Stimulated activated naive CD8-positive, alpha-beta T cell treated with anti-CD3 and anti-CD28 coated beads, Interleukin-15, amount 100 ng/mL, for 72 hours (primary cell): ENCODE results near the gene PRRT2.
A peak's percentile ranks its signal among the peaks of the same experiment; 100 is the strongest.

Source experiments
- ATAC-seq: fragments of 150-1000 bp; cut with Tn5 transposase; 2 replicates; pipeline ENCODE4 v1.10.0; 2021; ENCODE audit warnings: mild to moderate bottlenecking, moderate library complexity
- DNase-seq, 2 donors: peaks; one replicate each; pipeline ENCODE4 v3.0.0; 2021 to 2022
- H3K27ac Mint-ChIP-seq, 2 donors: one replicate each; pipeline ENCODE4 v1.8.0; 2022; ENCODE audit warnings: mild to moderate bottlenecking in 2 of 2, mixed read lengths in 2 of 2, moderate library complexity in 2 of 2
- H3K27me3 Mint-ChIP-seq: one replicate; pipeline ENCODE4 v1.8.0; 2022; ENCODE audit warnings: mixed read lengths
- H3K4me1 Mint-ChIP-seq: one replicate; pipeline ENCODE4 v1.8.0; 2022; ENCODE audit warnings: mild to moderate bottlenecking, mixed read lengths
- H3K4me3 Mint-ChIP-seq, 2 donors: one replicate each; pipeline ENCODE4 v1.8.0; 2022; ENCODE audit warnings: mild to moderate bottlenecking in 2 of 2, mixed read lengths in 2 of 2, moderate library complexity in 1 of 2
- H3K9me3 Mint-ChIP-seq, 2 donors: one replicate each; pipeline ENCODE4 v1.8.0; 2022; ENCODE audit warnings: mixed read lengths in 2 of 2

PRRT2 gene

DNA sequence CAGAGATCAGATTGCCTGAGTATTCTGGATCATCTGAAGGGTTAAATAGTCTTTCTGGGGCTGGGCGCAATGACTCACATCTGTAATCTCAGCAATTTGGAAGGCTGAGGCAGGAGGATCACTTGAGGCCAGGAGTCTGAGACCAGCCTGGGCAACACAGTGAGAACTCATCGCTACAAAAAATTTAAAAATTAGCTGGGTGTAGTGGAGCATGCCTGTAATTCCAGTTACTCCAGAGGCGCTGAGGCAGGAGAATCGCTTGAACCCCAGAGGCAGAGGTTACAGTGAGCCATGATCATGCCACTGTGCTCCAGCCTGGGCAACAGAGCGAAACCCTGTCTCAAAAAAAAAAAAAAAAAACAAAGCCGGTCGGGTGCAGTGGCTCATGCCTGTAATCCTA lies 23.9 kb downstream of the PRRT2 start:
- DNase-seq (no peak), ATAC-seq (no peak)
- Mint-ChIP-seq H3K4me3 (no peak overlapping the region), H3K4me1 (peaks cover 15% of the 10 kb centered on the region), H3K27me3 (no peaks in the 10 kb centered on the region), H3K9me3 (no peaks in the 10 kb centered on the region), H3K27ac (peak overlapping the region in 1 of 2 donors; percentile 27)

DNA sequence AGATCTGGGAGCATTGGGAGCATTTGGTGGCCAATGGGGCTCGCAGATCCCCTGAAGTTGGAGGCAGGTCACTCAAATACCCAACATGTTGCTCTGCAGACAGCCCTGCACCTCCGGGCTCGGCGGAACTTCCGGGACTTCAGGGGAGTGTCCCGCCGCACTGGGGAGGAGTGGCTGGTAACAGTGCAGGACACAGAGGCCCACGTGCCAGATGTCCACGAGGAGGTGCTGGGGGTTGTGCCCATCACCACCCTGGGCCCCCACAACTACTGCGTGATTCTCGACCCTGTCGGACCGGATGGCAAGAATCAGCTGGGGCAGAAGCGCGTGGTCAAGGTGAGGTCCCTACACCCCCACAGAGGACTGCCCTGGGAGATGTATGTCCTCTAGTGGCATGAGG lies 24.6 kb downstream of the PRRT2 start:
- no peak for DNase-seq
- H3K27ac Mint-ChIP-seq, result no peak overlapping the region
- no peak overlapping the region for H3K4me3 Mint-ChIP-seq
- no peaks in the 10 kb centered on the region for H3K27me3 Mint-ChIP-seq
- no peak for ATAC-seq
- H3K9me3 Mint-ChIP-seq, result no peaks in the 10 kb centered on the region
- H3K4me1 Mint-ChIP-seq, result peaks cover 11% of the 10 kb centered on the region

DNA sequence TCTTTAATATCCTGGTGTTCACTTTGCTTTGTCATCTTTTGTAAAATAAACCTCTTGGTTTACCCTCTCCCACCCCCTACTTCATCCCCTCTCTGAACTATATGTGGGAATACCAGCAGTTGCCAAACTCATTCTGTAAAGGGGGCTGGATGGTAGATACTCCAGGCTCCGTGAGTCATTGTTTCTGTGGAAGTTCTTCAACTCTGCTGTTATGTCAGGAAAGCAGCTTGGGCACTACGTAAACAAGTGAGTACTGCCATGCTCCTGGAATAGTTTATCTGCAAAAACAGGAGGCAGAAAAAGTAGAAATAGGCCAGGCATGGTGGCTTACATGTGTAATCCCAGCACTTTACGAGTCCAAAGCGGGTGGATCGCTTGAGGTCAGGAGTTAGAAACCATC lies 25.8 kb downstream of the PRRT2 start:
- no peak overlapping the region for H3K4me3 Mint-ChIP-seq
- no peak overlapping the region for H3K27ac Mint-ChIP-seq
- no peaks in the 10 kb centered on the region for H3K27me3 Mint-ChIP-seq
- no peaks in the 10 kb centered on the region for H3K9me3 Mint-ChIP-seq
- no peak for ATAC-seq
- no peak for DNase-seq
- H3K4me1 Mint-ChIP-seq, result peaks cover 11% of the 10 kb centered on the region

DNA sequence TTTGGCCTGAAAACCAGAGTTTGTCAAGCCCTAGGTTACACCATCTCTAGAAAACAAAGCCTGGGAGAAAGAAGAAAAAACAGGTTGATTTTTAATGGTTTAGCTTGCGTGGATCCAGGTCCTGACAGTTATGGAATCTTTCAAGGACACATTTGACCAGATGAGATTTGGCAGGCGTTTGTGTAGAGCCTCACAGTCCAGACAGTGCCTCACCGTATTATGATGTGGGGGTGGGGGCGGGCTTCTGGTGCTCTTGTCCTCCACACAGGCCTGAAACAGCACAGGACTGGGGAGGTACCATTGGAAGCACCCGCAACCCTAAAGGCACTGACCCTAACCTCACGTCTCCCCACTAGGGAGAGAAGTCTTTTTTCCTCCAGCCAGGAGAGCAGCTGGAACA lies 27.8 kb downstream of the PRRT2 start:
- Mint-ChIP-seq H3K27ac (no peak overlapping the region), H3K4me3 (no peak overlapping the region), H3K27me3 (no peaks in the 10 kb centered on the region), H3K9me3 (no peaks in the 10 kb centered on the region), H3K4me1 (no peaks in the 10 kb centered on the region)
- no peak for DNase-seq
- ATAC-seq, result no peak

DNA sequence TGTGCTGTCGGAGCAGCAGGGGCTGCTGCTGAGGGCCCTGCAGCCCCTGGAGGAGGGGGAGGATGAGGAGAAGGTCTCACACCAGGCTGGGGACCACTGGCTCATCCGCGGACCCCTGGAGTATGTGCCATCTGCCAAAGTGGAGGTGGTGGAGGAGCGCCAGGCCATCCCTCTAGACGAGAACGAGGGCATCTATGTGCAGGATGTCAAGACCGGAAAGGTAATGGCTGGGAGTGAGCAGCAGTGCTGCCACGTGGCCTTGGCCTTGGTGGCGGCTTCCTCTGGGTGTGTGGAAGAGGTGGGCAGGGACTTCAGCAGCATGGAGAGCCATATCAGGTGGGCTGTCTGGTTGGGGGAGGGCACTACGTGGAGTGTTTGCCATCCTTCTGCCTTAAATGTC lies 28.2 kb downstream of the PRRT2 start:
- H3K27ac Mint-ChIP-seq, result peak overlapping the region in 1 of 2 donors; percentile 82
- H3K4me3 Mint-ChIP-seq, result no peak overlapping the region
- H3K9me3 Mint-ChIP-seq, result no peaks in the 10 kb centered on the region
- H3K27me3 Mint-ChIP-seq, result no peaks in the 10 kb centered on the region
- ATAC-seq (no peak), DNase-seq (no peak)
- no peaks in the 10 kb centered on the region for H3K4me1 Mint-ChIP-seq

- ATAC-seq (peak; percentile 23), DNase-seq (no peak)
- no peaks in the 10 kb centered on the region for H3K9me3 Mint-ChIP-seq
- no peak overlapping the region for H3K4me3 Mint-ChIP-seq
- H3K27me3 Mint-ChIP-seq, result no peaks in the 10 kb centered on the region
- no peaks in the 10 kb centered on the region for H3K4me1 Mint-ChIP-seq
- H3K27ac Mint-ChIP-seq, result peak overlapping the region in 1 of 2 donors; percentile 34
Observed at GRCh38 chr16:29841631-29842030, 29.6 kb downstream of the PRRT2 start.

GRCh38 chr16:29842732-29843346 lies 30.8 kb downstream of the PRRT2 start:
- H3K4me3 Mint-ChIP-seq, result no peak overlapping the region
- no peaks in the 10 kb centered on the region for H3K9me3 Mint-ChIP-seq
- peaks cover 5% of the 10 kb centered on the region for H3K4me1 Mint-ChIP-seq
- peak overlapping the region in 1 of 2 donors; percentile 52 for H3K27ac Mint-ChIP-seq
- no peak for DNase-seq
- no peaks in the 10 kb centered on the region for H3K27me3 Mint-ChIP-seq
- ATAC-seq, result peak; percentile 54

- DNase-seq (no peak), ATAC-seq (no peak)
- Mint-ChIP-seq H3K4me3 (no peak overlapping the region), H3K27me3 (no peaks in the 10 kb centered on the region), H3K9me3 (no peaks in the 10 kb centered on the region), H3K27ac (no peak overlapping the region), H3K4me1 (peaks cover 12% of the 10 kb centered on the region)
Observed at GRCh38 chr16:29843931-29844330, 31.9 kb downstream of the PRRT2 start.

DNA sequence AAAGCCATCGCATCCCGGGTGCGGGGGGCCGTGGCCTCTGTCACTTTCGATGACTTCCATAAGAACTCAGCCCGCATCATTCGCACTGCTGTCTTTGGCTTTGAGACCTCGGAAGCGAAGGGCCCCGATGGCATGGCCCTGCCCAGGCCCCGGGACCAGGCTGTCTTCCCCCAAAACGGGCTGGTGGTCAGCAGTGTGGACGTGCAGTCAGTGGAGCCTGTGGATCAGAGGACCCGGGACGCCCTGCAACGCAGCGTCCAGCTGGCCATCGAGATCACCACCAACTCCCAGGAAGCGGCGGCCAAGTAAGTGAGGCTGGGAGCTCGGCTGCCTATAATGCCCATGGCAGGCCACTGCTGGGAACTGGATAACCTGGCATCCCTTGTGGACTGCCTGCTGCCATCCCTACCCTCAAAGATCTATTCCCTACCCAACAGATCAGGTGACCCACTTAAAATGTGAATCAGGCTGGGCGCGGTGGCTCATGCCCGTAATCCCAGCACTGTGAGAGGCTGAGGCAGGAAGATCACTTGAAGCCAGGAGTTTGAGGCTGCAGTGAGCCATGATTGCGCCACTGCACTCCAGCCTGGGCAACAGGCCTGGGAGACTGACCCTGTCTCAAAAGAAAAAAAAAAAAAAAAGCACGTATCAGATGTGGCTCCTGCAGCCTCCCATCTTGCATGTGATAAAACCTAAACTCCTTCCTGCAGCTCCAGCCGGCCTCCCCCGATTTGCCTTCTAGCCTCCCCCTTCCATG lies 32.8 kb downstream of the PRRT2 start:
- ATAC-seq (no peak), DNase-seq (no peak)
- Mint-ChIP-seq H3K4me3 (no peak overlapping the region), H3K9me3 (no peaks in the 10 kb centered on the region), H3K27me3 (no peaks in the 10 kb centered on the region), H3K4me1 (peaks cover 12% of the 10 kb centered on the region), H3K27ac (peak overlapping the region in 1 of 2 donors; percentile 85)

GRCh38 chr16:29845656-29846055 lies 33.7 kb downstream of the PRRT2 start:
- H3K4me3 Mint-ChIP-seq, result no peak overlapping the region
- no peaks in the 10 kb centered on the region for H3K27me3 Mint-ChIP-seq
- DNase-seq, result no peak
- H3K4me1 Mint-ChIP-seq, result peaks cover 17% of the 10 kb centered on the region
- no peaks in the 10 kb centered on the region for H3K9me3 Mint-ChIP-seq
- H3K27ac Mint-ChIP-seq, result no peak overlapping the region
- ATAC-seq, result no peak

DNA sequence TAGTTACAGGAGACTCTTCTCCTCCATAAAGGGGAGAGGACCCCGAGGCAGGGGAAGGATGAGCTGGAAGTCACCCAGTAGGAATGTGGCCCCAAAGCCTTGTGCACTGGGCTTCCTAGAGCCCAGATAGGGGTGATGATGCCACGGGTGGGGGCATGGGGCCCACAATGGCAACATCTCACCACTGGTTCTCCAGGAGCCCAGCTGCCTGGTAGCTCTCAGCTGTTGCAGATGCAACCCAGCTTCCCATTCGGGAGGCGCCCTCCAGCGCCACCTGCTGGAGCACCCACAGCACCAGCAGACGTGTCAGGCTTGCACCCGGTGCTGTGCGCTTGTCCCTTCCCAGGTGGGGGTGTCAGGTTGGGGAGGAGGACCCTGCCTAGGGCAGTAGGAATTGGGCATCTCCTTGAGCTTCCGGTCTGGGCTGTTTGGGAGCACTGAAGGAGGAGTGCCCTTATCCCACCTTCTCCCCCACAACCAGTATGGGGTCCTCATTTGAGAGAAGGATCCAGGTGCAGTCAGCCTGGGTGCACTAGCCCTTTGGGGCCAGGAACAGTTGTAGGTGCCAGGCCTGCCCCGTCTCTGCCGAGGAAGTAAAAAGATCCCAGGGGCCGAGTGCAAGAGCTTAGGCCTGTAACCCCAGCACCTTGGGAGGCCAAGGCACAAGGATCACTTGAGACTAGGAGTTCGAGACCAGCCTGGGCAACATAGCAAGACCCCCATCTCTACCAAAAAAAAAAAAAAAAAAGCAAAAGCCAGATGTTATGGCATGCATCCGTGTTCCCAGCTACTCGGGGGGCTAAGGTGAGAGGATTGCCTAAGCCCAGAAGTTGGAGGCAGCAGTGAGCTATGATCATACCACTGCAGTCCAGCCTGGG lies 36.7 kb downstream of the PRRT2 start:
- Mint-ChIP-seq H3K9me3 (no peaks in the 10 kb centered on the region), H3K4me3 (no peak overlapping the region), H3K4me1 (peaks cover 17% of the 10 kb centered on the region), H3K27ac (peak overlapping the region in 1 of 2 donors; percentile 81), H3K27me3 (no peaks in the 10 kb centered on the region)
- ATAC-seq (peak; percentile 96), DNase-seq (peak; percentile 78 to 82)

DNA sequence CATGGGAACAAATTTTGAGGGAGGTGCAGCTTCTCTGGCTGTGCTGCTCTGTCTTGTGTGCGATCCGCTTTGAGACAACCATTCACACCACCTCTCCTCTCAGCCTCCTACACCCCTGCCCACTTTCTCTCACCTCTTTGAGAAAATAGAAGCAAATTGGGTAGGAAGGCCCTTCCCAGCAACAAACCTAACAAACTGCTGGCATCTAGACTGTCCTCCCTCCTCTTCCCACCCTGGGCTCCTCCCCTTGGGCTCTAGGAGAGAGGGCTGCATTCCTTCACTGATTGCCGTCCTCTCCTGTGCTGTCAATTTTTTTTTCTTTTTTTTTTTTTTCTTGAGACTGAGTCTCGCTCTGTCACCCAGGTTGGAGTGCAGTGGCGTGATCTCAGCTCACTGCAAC lies 37.5 kb downstream of the PRRT2 start:
- Mint-ChIP-seq H3K4me3 (no peak overlapping the region), H3K27ac (no peak overlapping the region), H3K9me3 (no peaks in the 10 kb centered on the region), H3K4me1 (peaks cover 18% of the 10 kb centered on the region), H3K27me3 (no peaks in the 10 kb centered on the region)
- DNase-seq (no peak), ATAC-seq (no peak)

DNA sequence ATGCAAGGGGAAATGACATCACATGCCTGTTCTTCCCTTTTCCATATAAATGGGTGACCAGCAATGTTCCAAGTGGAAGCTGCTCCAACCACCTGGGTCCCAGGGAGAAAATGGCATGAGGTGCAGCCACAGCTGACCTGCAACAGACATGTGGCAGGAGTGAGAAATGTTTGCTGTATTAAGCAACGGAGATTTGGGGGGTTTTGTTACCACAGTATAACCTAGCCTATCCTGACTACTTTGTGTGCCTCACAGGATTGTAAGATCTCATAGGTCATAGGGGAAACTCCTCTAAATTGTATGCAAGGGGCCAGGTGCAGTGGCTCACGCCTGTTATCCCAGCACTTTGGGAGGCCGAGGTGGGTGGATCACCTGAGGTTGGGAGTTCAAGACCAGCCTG lies 39.0 kb downstream of the PRRT2 start:
- no peak overlapping the region for H3K27ac Mint-ChIP-seq
- no peaks in the 10 kb centered on the region for H3K9me3 Mint-ChIP-seq
- DNase-seq (no peak), ATAC-seq (no peak)
- H3K4me1 Mint-ChIP-seq, result peaks cover 25% of the 10 kb centered on the region
- H3K4me3 Mint-ChIP-seq, result no peak overlapping the region
- no peaks in the 10 kb centered on the region for H3K27me3 Mint-ChIP-seq

- peaks cover 20% of the 10 kb centered on the region for H3K4me1 Mint-ChIP-seq
- H3K4me3 Mint-ChIP-seq, result no peak overlapping the region
- H3K9me3 Mint-ChIP-seq, result no peaks in the 10 kb centered on the region
- ATAC-seq (no peak), DNase-seq (no peak)
- no peaks in the 10 kb centered on the region for H3K27me3 Mint-ChIP-seq
- no peak overlapping the region for H3K27ac Mint-ChIP-seq
Observed at GRCh38 chr16:29852654-29853053, 40.7 kb downstream of the PRRT2 start.

- Mint-ChIP-seq H3K27me3 (no peaks in the 10 kb centered on the region), H3K4me3 (no peak overlapping the region), H3K4me1 (peaks cover 29% of the 10 kb centered on the region), H3K9me3 (no peaks in the 10 kb centered on the region), H3K27ac (peak overlapping the region in 1 of 2 donors; percentile 75)
- no peak for ATAC-seq
- DNase-seq, result no peak
Observed at GRCh38 chr16:29854520-29855100, 42.6 kb downstream of the PRRT2 start.
